H7 (cell line): ENCODE results near the gene AHDC1. TPM values are rescaled to one million over a fixed set of nuclear protein-coding genes. Genes with fewer than 3 reads are reported as not detected.

Experiments
- DNase-seq: peaks from one replicate; pipeline ENCODE4 v3.0.0; 2012
- H3K27me3 ChIP-seq: 2 replicates; pipeline ENCODE4 v1.6.0; 2011; ENCODE audit warnings: mild to moderate bottlenecking, low read length; ENCODE audit not compliant: control insufficient read depth, insufficient read depth
- H3K36me3 ChIP-seq: replicated peaks from 2 replicates; pipeline ENCODE4 v1.5.1; 2011; ENCODE audit warnings: low read length; ENCODE audit not compliant: control insufficient read depth, insufficient read depth
- H3K4me3 ChIP-seq: 2 replicates; pipeline ENCODE4 v1.5.1; 2011; ENCODE audit warnings: low read depth, mild to moderate bottlenecking, control low read depth, low read length, moderate library complexity; ENCODE audit not compliant: insufficient read depth
- total RNA-seq: library from RNA; depleted of rRNA; stranded (reverse); fragments of >200 nt; shearing (Covaris generic); gene quantifications from 2 replicates; pipeline ENCODE4 v1.2.3, GENCODE V29; 2014

Gene AHDC1
- total RNA-seq, 1 experiment from 2014 or later = 11.2 TPM

GRCh38 chr1:27611450-27611849 is 7.5 kb upstream of the AHDC1 start:
- H3K36me3 ChIP-seq = no peaks in the 10 kb centered on the region
- no peak for DNase-seq
- H3K4me3 ChIP-seq = no peak overlapping the region
- H3K27me3 ChIP-seq = peaks cover 9% of the 10 kb centered on the region; the same call in 1 of the 2 replicates

- H3K36me3 ChIP-seq = no peaks in the 10 kb centered on the region
- H3K27me3 ChIP-seq = no peaks in the 10 kb centered on the region; the same call in 1 of the 2 replicates
- no peak for DNase-seq
- no peak overlapping the region for H3K4me3 ChIP-seq
Measured at GRCh38 chr1:27609618-27610240, 5.8 kb upstream of the AHDC1 start.

DNA sequence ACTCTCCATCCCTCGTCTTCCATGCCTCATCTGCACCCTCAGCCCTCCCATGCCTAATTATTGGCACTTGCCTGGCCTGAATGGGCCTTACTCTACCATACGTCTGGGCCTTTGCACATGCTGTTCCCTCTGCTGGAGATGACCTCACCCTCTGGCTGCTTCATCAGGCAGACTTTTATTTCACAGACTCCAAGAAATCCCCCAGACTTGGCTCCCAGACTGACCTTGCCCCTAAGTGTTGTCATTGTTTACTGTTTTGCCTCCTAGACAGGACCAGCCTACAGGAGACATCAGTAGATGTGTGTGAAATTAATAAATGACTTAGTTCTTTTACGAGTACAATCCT is 5.2 kb upstream of the AHDC1 start:
- Histone ChIP-seq H3K4me3 (no peak overlapping the region), H3K36me3 (no peaks in the 10 kb centered on the region), H3K27me3 (no peaks in the 10 kb centered on the region; the same call in 1 of the 2 replicates)
- DNase-seq = no peak

- Histone ChIP-seq H3K36me3 (no peaks in the 10 kb centered on the region), H3K27me3 (no peaks in the 10 kb centered on the region; the same call in 1 of the 2 replicates), H3K4me3 (no peak overlapping the region; the same call in 1 of the 2 replicates)
- DNase-seq = peak; percentile 77
Measured at GRCh38 chr1:27607239-27607804, 3.4 kb upstream of the AHDC1 start.

GRCh38 chr1:27606708-27607238 is 2.8 kb upstream of the AHDC1 start:
- DNase-seq = no peak
- no peak overlapping the region for H3K4me3 ChIP-seq
- H3K27me3 ChIP-seq = no peaks in the 10 kb centered on the region; the same call in 1 of the 2 replicates
- H3K36me3 ChIP-seq = no peaks in the 10 kb centered on the region

DNA sequence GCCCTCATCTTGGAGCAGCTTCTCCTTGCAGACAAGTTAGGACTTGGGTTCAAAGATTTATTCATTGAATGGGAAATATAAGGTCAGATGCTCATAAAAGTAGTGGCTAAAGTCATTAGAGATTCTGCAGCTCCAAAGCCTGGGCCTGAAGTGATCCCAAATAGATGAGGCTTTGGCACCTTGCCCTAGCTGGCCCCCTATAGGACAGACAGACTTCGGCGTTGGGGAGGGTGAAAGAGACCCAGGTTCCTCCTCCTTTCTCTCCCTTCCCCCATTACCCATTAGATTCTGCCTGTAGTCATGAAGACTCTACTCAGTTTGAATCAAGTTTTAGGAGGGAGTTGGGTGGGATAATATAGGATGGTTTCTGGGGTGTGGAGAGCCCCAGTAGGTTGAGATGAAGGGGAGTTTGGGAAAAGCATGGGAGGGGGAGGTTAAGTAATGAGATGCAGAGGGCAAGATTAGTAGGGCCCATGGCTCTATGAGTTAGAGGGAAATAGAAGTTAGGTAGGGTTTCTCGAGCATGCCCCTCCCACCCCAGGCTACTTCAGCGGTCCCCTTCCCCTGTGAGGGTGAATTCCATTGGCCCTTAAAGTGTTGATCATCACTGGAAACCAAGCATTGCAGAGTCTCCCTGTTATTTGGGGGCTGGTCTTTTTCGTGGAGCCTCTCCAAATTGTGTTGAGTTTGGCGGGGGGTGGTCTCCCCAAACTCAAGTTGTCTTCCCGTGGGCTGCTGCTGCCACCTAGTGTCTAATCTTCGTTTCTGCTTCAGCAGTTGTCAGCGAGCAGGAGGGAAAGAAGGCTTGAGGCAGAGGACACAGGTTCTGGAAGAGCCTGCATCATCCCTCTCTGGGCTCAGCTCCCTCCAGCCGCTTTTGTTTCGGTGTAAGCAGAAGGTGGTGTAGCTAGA is 2.1 kb upstream of the AHDC1 start:
- Histone ChIP-seq H3K4me3 (0 out of 2 replicates have a peak overlapping the region, but pooled peaks have one; percentile 8), H3K36me3 (no peaks in the 10 kb centered on the region; the same call in 1 of the 2 replicates), H3K27me3 (no peaks in the 10 kb centered on the region; the same call in 1 of the 2 replicates)
- DNase-seq = peak; percentile 78

- Histone ChIP-seq H3K4me3 (no peak overlapping the region), H3K27me3 (no peaks in the 10 kb centered on the region), H3K36me3 (no peaks in the 10 kb centered on the region; the same call in 1 of the 2 replicates)
- no peak for DNase-seq
Measured at GRCh38 chr1:27605300-27605766, 1.4 kb upstream of the AHDC1 start.

DNA sequence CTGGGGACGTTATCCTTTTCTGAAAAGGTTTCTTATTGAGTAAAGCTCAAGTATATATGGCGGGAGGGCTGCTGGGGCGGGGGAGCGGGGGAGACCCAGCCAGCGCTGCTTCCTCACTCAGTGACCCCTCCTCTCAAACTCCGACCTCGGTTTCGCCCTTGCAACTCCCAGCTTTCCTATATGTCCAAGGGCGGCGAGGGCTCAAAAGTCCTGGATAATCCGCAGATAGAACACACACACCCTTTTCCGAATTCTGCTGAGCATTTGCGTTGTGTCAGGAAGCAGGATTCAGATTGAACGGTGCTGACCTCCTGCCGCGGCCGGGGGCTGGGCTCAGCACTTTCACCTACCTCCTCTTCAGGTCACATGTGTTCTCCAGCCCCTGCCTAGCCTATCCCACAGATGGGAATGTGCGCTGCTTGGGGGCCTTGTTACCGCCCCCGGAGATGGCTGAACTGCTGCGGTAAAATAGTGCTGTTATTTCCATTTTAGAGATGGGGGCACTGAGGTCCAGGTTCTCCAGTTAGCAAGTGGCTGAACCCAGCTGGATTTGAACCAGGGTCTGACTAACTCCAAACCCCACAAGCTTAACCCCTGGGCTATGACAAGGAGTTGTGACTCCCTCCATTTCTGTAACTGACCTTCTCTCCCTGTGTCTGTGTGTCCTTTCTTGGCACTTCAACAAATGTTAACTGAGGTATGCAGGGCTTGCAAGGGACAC is 795 bp upstream of the AHDC1 start:
- no peaks in the 10 kb centered on the region for H3K27me3 ChIP-seq
- peak; percentile 71 for DNase-seq
- no peaks in the 10 kb centered on the region; the same call in 1 of the 2 replicates for H3K36me3 ChIP-seq
- peak overlapping the region; percentile 96 for H3K4me3 ChIP-seq

GRCh38 chr1:27603309-27603680 is 649 bp downstream of the AHDC1 start:
- Histone ChIP-seq H3K4me3 (peak overlapping the region; percentile 96), H3K36me3 (no peaks in the 10 kb centered on the region; the same call in 1 of the 2 replicates), H3K27me3 (no peaks in the 10 kb centered on the region)
- peak; percentile 85 for DNase-seq

DNA sequence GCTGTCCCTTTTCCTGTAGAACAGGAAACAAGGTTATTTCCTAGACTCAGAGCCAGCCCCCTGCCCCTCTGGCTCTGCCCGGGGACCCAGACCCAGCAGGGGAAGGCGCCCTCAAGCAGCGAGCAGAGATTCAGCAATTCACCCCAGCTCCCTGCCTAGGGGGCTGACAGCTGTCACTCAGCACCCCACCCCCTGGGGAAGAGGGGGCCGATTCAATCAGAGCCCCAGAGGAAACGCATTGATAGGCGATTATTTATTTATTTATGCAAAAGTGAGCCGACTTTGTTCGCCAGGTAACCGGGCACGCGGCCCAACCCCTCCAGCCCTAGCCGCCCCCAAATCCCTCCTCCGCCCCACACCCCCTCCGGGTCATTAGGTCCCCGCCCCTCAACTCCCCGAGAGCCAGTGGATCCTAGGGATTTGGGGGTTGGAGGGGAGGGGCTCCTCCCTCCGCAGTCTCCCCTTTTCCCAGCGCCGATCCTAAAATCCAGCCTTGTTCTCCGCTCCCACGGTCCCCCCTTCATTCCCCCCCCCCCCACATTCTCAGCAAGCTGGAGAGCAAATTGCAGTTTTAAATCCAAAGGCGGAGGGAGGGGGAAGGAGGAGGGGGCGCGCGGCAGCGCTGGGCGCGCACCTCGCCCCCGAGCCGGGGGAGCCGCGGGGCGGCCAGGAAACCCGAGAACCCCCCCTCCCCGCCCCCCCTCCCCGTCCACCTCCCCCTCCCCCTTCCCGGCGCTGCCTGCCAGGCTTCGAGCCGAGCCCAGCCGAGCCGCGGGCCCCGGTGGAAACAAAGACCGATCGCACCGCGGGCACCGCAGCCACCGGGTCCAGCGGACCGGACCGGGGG is 1.3 kb downstream of the AHDC1 start:
- H3K27me3 ChIP-seq = no peaks in the 10 kb centered on the region
- peak overlapping the region; percentile 96 for H3K4me3 ChIP-seq
- peak; percentile 94 for DNase-seq

GRCh38 chr1:27601771-27602461 is 2.0 kb downstream of the AHDC1 start:
- peak overlapping the region; percentile 96 for H3K4me3 ChIP-seq
- H3K36me3 ChIP-seq = no peaks in the 10 kb centered on the region; the same call in 1 of the 2 replicates
- peak; percentile 80 for DNase-seq
- no peaks in the 10 kb centered on the region for H3K27me3 ChIP-seq

More for the DNA sequence above, 1.3 kb downstream of the AHDC1 start:
- no peaks in the 10 kb centered on the region; the same call in 1 of the 2 replicates for H3K36me3 ChIP-seq

DNA sequence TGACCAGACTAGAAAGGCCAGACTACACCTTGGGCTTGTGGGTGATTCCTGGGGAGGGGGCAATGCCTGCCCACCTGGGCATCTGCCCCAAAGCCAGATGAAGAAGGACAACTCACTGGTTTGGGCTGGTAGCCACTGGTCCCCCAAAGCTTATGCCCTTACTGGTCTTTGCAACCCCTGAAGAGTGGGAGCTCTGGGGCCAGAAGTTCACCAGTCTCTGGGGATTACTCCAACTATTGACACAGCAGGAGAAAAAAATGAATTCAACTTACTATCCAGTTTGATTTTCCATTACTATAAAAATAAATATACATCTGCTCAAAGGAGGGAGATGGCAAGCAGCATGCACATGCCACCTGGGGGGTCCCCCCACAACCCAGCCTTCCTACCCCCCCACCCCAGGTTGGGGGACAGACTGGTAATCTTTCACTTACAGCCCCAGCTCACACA is 2.6 kb downstream of the AHDC1 start:
- DNase-seq = no peak
- no peaks in the 10 kb centered on the region for H3K27me3 ChIP-seq
- no peaks in the 10 kb centered on the region; the same call in 1 of the 2 replicates for H3K36me3 ChIP-seq
- H3K4me3 ChIP-seq = no peak overlapping the region
